ENCODE results near the gene SAP30BP.

- TF ChIP-seq CTCF (IDR thresholded peaks at IDR 0.05) (no peak), ZFX (IDR thresholded peaks at IDR 0.05; ENCODE audit: borderline replicate concordance) (no peak)
Measured at GRCh38 chr17:75740631-75741077, 73.5 kb downstream of the SAP30BP start.

Measured in 22Rv1 (cell line).